ENCODE measurements around the gene RBKS.

DNA sequence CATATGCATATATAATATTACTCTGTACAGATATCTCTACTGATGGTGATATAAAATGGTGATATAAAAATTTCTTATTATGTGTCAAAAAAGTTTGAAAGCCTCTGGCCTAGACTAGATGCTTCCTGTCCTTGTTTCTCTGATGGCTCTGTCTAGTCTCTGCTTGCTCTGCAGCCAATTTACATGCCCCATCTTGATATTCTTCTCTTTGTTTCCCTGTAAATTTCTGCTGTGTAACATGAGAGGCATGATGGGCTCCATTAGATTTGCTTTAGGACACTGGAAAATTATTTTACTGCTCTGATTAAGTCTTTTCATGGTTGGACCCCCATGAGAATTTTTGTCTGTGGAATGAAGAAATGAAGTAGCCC is 24.6 kb upstream of the RBKS start:
- no peak for TF ChIP-seq CTCF (IDR thresholded peaks at IDR 0.05; ENCODE audit: insufficient read depth, low read depth, low read length)
- no peak for TF ChIP-seq EZH2 (IDR thresholded peaks at IDR 0.05; ENCODE audit: insufficient read depth, low read length)

All from astrocyte (in vitro differentiated cells and primary cell).